NCI-H1105 treated with DMSO at 0.1 percent for 48 hours (cell line): ENCODE measurements around the gene TMEM30A.

Experiments used
- DNase-seq: peaks from one replicate; lab custom pipeline; 2025; lab: John Stamatoyannopoulos, UW

TMEM30A gene

GRCh38 chr6:75284632-75285282 is at the start of gene TMEM30A:
Gene TMEM30A (minus strand): TSS chr6:75284792. CDS start chr6:75284638, 154 bp downstream.
- DNase-seq: peak; percentile 99

- DNase-seq: no peak
Observed at GRCh38 chr6:75333676-75334200, 49.1 kb upstream of the TMEM30A start.

GRCh38 chr6:75331151-75331550 is 46.6 kb upstream of the TMEM30A start:
- DNase-seq: no peak

GRCh38 chr6:75329703-75330102 is 45.1 kb upstream of the TMEM30A start:
- DNase-seq: no peak

GRCh38 chr6:75327807-75328206 is 43.2 kb upstream of the TMEM30A start:
- DNase-seq: no peak

GRCh38 chr6:75326557-75327258 is 42.1 kb upstream of the TMEM30A start:
- no peak for DNase-seq

GRCh38 chr6:75318900-75319299 is 34.3 kb upstream of the TMEM30A start:
- no peak for DNase-seq

GRCh38 chr6:75317503-75318206 is 33.1 kb upstream of the TMEM30A start:
- no peak for DNase-seq

- DNase-seq: no peak
Observed at GRCh38 chr6:75315978-75316377, 31.4 kb upstream of the TMEM30A start.

GRCh38 chr6:75308250-75308988 is 23.8 kb upstream of the TMEM30A start:
- no peak for DNase-seq

GRCh38 chr6:75307364-75308004 is 22.9 kb upstream of the TMEM30A start:
- DNase-seq: no peak

GRCh38 chr6:75306064-75306463 is 21.5 kb upstream of the TMEM30A start:
- no peak for DNase-seq

- no peak for DNase-seq
Observed at GRCh38 chr6:75305573-75305972, 21.0 kb upstream of the TMEM30A start.

- no peak for DNase-seq
Observed at GRCh38 chr6:75302280-75302679, 17.7 kb upstream of the TMEM30A start.

GRCh38 chr6:75301537-75301936 is 16.9 kb upstream of the TMEM30A start:
- DNase-seq: no peak

- no peak for DNase-seq
Observed at GRCh38 chr6:75301088-75301487, 16.5 kb upstream of the TMEM30A start.

- no peak for DNase-seq
Observed at GRCh38 chr6:75300531-75300855, 15.9 kb upstream of the TMEM30A start.

GRCh38 chr6:75299801-75300530 is 15.4 kb upstream of the TMEM30A start:
- DNase-seq: no peak

- peak; percentile 76 for DNase-seq
Observed at GRCh38 chr6:75296811-75297779, 12.5 kb upstream of the TMEM30A start.

GRCh38 chr6:75292555-75292954 is 8.0 kb upstream of the TMEM30A start:
- DNase-seq: no peak
